ENCODE measurements around the gene CAPN3.

The CAPN3 gene

GRCh38 chr15:42358141-42358540, 1.2 kb upstream of the CAPN3 start:
- no peak for DNase-seq

GRCh38 chr15:42359985-42360384, 684 bp downstream of the CAPN3 start:
- no peak for DNase-seq

GRCh38 chr15:42360535-42361112, 1.3 kb downstream of the CAPN3 start:
- no peak for DNase-seq

GRCh38 chr15:42363487-42363886, 4.2 kb downstream of the CAPN3 start:
- DNase-seq, result no peak

- DNase-seq, result no peak
Measured at GRCh38 chr15:42363942-42364341, 4.6 kb downstream of the CAPN3 start.

GRCh38 chr15:42364529-42364928, 5.2 kb downstream of the CAPN3 start:
- DNase-seq, result peak; percentile 23

GRCh38 chr15:42365921-42366550, 6.7 kb downstream of the CAPN3 start:
- DNase-seq, result no peak

GRCh38 chr15:42367041-42367440, 7.7 kb downstream of the CAPN3 start:
- no peak for DNase-seq

GRCh38 chr15:42368096-42368495, 8.8 kb downstream of the CAPN3 start:
- DNase-seq, result no peak

GRCh38 chr15:42371096-42371495, 11.8 kb downstream of the CAPN3 start:
- no peak for DNase-seq

GRCh38 chr15:42373274-42373673, 14.0 kb downstream of the CAPN3 start:
- no peak for DNase-seq

GRCh38 chr15:42373936-42374335, 14.6 kb downstream of the CAPN3 start:
- DNase-seq, result no peak

- DNase-seq, result no peak
Measured at GRCh38 chr15:42374810-42375209, 15.5 kb downstream of the CAPN3 start.

GRCh38 chr15:42375252-42375651, 16.0 kb downstream of the CAPN3 start:
- DNase-seq, result no peak

GRCh38 chr15:42375941-42376340, 16.6 kb downstream of the CAPN3 start:
- no peak for DNase-seq

- no peak for DNase-seq
Measured at GRCh38 chr15:42378011-42378410, 18.7 kb downstream of the CAPN3 start.

GRCh38 chr15:42384597-42384996, 25.3 kb downstream of the CAPN3 start:
- no peak for DNase-seq

- peak; percentile 30 for DNase-seq
Measured at GRCh38 chr15:42385206-42385979, 26.1 kb downstream of the CAPN3 start.

- no peak for DNase-seq
Measured at GRCh38 chr15:42385980-42386700, 26.8 kb downstream of the CAPN3 start.

GRCh38 chr15:42387603-42388002, 28.3 kb downstream of the CAPN3 start:
- DNase-seq, result no peak

GRCh38 chr15:42392309-42393024, 33.2 kb downstream of the CAPN3 start:
- DNase-seq, result no peak

- DNase-seq, result no peak
Measured at GRCh38 chr15:42394106-42394505, 34.8 kb downstream of the CAPN3 start.

- no peak for DNase-seq
Measured at GRCh38 chr15:42395838-42396237, 36.5 kb downstream of the CAPN3 start.
